ENCODE results near the gene CGREF1. TPM values are rescaled to one million over a fixed set of nuclear protein-coding genes. Genes with fewer than 3 reads are reported as not detected.

CGREF1 gene
- total RNA-seq, 1 experiment from 2014 or later = 2.1 TPM

- no peaks in the 10 kb centered on the region for H3K4me1 ChIP-seq (ENCODE audit: insufficient read depth, low read length)
- H4K5ac ChIP-seq (ENCODE audit: insufficient read length, low read depth, low read length) = no peak overlapping the region
- H3K18ac ChIP-seq (ENCODE audit: insufficient read length, low read depth, low read length) = no peak overlapping the region
- H3K27me3 ChIP-seq (ENCODE audit: insufficient read depth, low read length) = no peaks in the 10 kb centered on the region
- Mint-ChIP-seq H3K27me3 (ENCODE audit: low read depth) (peaks cover 20% of the 10 kb centered on the region), H3K9me3 (no peaks in the 10 kb centered on the region), H3K27ac (no peak overlapping the region), H3K4me3 (peak overlapping the region in 1 of 2 experiments; percentile 42; a peak in 1 of 5 replicates), H3K4me1 (peaks cover 24 to 32% of the 10 kb centered on the region in 2 experiments), H3K36me3 (ENCODE audit: insufficient read depth in 1 of 3, low read depth in 3 of 3) (peaks cover 2 to 10% (median 8%) of the 10 kb centered on the region in 3 experiments; a peak in 6 of 7 replicates)
- DNase-seq = no peak
- H3T11ph ChIP-seq (ENCODE audit: low read length) = no peak overlapping the region
- no peak overlapping the region for H4K91ac ChIP-seq (ENCODE audit: insufficient read length, low read depth, low read length)
- no peak overlapping the region for H2BK20ac ChIP-seq (ENCODE audit: low read depth, low read length, poor library complexity, severe bottlenecking)
- no peak overlapping the region for H3K27ac ChIP-seq (ENCODE audit: insufficient read length, low read depth, low read length)
- H4K8ac ChIP-seq (replicated peaks; ENCODE audit: insufficient read length, low read depth, low read length) = no peak overlapping the region
- H2BK15ac ChIP-seq (ENCODE audit: low read depth, low read length) = no peak overlapping the region
- H3K9me3 ChIP-seq (ENCODE audit: control insufficient read depth, low read depth, low read length) = no peaks in the 10 kb centered on the region
- H2BK120ac ChIP-seq (ENCODE audit: low read depth, low read length, poor library complexity, severe bottlenecking) = no peak overlapping the region
- peaks cover 12% of the 10 kb centered on the region for H3K23me2 ChIP-seq (ENCODE audit: insufficient read length, low read depth, low read length, poor library complexity, severe bottlenecking)
- H2AFZ ChIP-seq (ENCODE audit: low read length) = no peak overlapping the region
- H3K79me1 ChIP-seq (ENCODE audit: insufficient read depth, low read depth, low read length, poor library complexity, severe bottlenecking) = no peaks in the 10 kb centered on the region
- no peak overlapping the region for H3K9ac ChIP-seq (ENCODE audit: extremely low read depth, insufficient read length, low read length)
- H3K4ac ChIP-seq (ENCODE audit: low read depth, low read length) = no peak overlapping the region
- H3K56ac ChIP-seq (ENCODE audit: insufficient read length, low read depth, low read length) = no peak overlapping the region
- no CpG with 5 or more reads among the region's 4 CpGs for WGBS (ENCODE audit: extremely low coverage, insufficient read length, low lambda C conversion rate)
- TF ChIP-seq, protein P1, sequence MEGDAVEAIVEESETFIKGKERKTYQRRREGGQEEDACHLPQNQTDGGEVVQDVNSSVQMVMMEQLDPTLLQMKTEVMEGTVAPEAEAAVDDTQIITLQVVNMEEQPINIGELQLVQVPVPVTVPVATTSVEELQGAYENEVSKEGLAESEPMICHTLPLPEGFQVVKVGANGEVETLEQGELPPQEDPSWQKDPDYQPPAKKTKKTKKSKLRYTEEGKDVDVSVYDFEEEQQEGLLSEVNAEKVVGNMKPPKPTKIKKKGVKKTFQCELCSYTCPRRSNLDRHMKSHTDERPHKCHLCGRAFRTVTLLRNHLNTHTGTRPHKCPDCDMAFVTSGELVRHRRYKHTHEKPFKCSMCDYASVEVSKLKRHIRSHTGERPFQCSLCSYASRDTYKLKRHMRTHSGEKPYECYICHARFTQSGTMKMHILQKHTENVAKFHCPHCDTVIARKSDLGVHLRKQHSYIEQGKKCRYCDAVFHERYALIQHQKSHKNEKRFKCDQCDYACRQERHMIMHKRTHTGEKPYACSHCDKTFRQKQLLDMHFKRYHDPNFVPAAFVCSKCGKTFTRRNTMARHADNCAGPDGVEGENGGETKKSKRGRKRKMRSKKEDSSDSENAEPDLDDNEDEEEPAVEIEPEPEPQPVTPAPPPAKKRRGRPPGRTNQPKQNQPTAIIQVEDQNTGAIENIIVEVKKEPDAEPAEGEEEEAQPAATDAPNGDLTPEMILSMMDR (conservative IDR thresholded peaks at IDR 0.05) = no peak
- H3K79me2 ChIP-seq (ENCODE audit: insufficient read depth, low read length) = peaks cover 5% of the 10 kb centered on the region; the same call in 1 of the 2 replicates
- no peaks in the 10 kb centered on the region for H4K20me1 ChIP-seq (ENCODE audit: control insufficient read depth, insufficient read depth, insufficient read length)
- no peak overlapping the region for H3K4me2 ChIP-seq (ENCODE audit: insufficient read depth, insufficient read length, low read length)
- H3K14ac ChIP-seq (ENCODE audit: insufficient read depth, low read length) = no peak overlapping the region
- H3K23ac ChIP-seq (ENCODE audit: insufficient read length, low read depth, low read length) = no peak overlapping the region
- no peak overlapping the region for H2BK12ac ChIP-seq (ENCODE audit: insufficient read length, low read depth, low read length)
- H2BK5ac ChIP-seq (ENCODE audit: insufficient read length, low read length) = no peak overlapping the region
- H2AK5ac ChIP-seq (ENCODE audit: insufficient read length, low read length) = no peak overlapping the region
Measured at GRCh38 chr2:27074738-27075565, 44.0 kb downstream of the CGREF1 start.

All from H9 (cell line).